Gastroesophageal sphincter (tissue), 4 donors: Measurements from ENCODE around the gene MACROD1. TPM values are rescaled to one million over a fixed set of nuclear protein-coding genes. Genes with fewer than 3 reads are reported as not detected.

Experiments used
- ATAC-seq: fragments of 150-250 bp; one replicate; pipeline ENCODE4 v1.9.1; 2016; ENCODE audit warnings: mild to moderate bottlenecking, moderate library complexity
- H3K27ac ChIP-seq, 4 donors: fragments of 200-600 bp; sonication (generic) in 3 of 4; 1 replicate in 3 of 4; 2 replicates in 1 of 4; pipeline ENCODE4 v1.5.1; 2016 to 2019
- H3K27me3 ChIP-seq: fragments of 200-600 bp; sonication (generic); one replicate; pipeline ENCODE4 v1.5.1; 2019
- H3K36me3 ChIP-seq, 2 donors: fragments of 200-600 bp; sonication (generic); one replicate each; pipeline ENCODE4 v1.5.1; 2019; ENCODE audit warnings: control low read depth in 1 of 2
- H3K4me1 ChIP-seq, 3 donors: fragments of 200-600 bp; sonication (generic); 1 replicate in 2 of 3; 2 replicates in 1 of 3; pipeline ENCODE4 v1.5.1; 2016 to 2019; ENCODE audit warnings: control low read depth in 2 of 3
- H3K4me3 ChIP-seq, 2 donors: fragments of 200-600 bp; sonication (generic); one replicate each; pipeline ENCODE4 v1.5.1; 2019; ENCODE audit warnings: mild to moderate bottlenecking in 1 of 2, moderate library complexity in 1 of 2
- H3K9me3 ChIP-seq, 3 donors: fragments of 200-600 bp; sonication (generic); one replicate each; pipeline ENCODE4 v1.5.1; 2017 to 2019; ENCODE audit warnings: control low read depth in 2 of 3
- CTCF ChIP-seq, 4 experiments: fragments of 200-600 bp in 2 of 4; fragments of 450-650 bp in 2 of 4; sonication (generic) in 1 of 4; IDR thresholded peaks; one replicate each; pipeline ENCODE4 v1.5.1; 2017 to 2019; ENCODE audit warnings: antibody characterized with exemption in 4 of 4, mild to moderate bottlenecking in 2 of 4, moderate library complexity in 2 of 4
- EP300 ChIP-seq: sonication (generic); formaldehyde crosslinking; IDR thresholded peaks from one replicate; pipeline ENCODE4 v1.6.1; 2017; ENCODE audit warnings: antibody characterized with exemption, mild to moderate bottlenecking
- POLR2A ChIP-seq, 2 donors: fragments of 450-650 bp; IDR thresholded peaks; one replicate each; pipeline ENCODE4 v1.6.1; 2017; ENCODE audit warnings: antibody characterized with exemption in 2 of 2, mild to moderate bottlenecking in 2 of 2, moderate library complexity in 1 of 2
- POLR2AphosphoS5 ChIP-seq: sonication (generic); formaldehyde crosslinking; IDR thresholded peaks from one replicate; pipeline ENCODE4 v1.6.1; 2017; ENCODE audit warnings: antibody characterized with exemption
- WGBS, 2 donors: methylation state at CpG; one replicate each; pipeline ENCODE4 v1.1.5; 2018; ENCODE audit warnings: low coverage in 1 of 2; 5-methylcytosine and 5-hydroxymethylcytosine counted together
- total RNA-seq, 4 donors: library from RNA; depleted of rRNA; stranded (reverse); fragments of >200 nt; gene quantifications; one replicate each; pipeline ENCODE4 v1.1.0, GENCODE V29; 2016

Gene MACROD1
- 10 to 100 TPM; 26.9 to 56.2 (median 30.4) TPM for total RNA-seq

GRCh38 chr11:64165842-64166635, at the start of gene MACROD1:
TSS of gene MACROD1 (minus strand) at chr11:64166113. CDS start at chr11:64165994, 119 bp downstream.
- Histone ChIP-seq H3K27ac (peak within 1 kb of the TSS in 3 of 4 donors; percentile 65 to 81 (median 78)), H3K27me3 (no peaks in the 10 kb centered on the region), H3K4me3 (peak within 1 kb of the TSS; percentile 64 to 89), H3K9me3 (no peaks in the 10 kb centered on the region), H3K36me3 (no peaks in the 10 kb centered on the region), H3K4me1 (peaks cover 0 to 27% (median 8%) of the 10 kb centered on the region in 3 donors)
- WGBS, 2 donors: 20% methylated on average over 1 of the region's 92 CpGs; no CpG with 5 or more reads in 1 of the 2 donors
- ATAC-seq: peak; percentile 97
- peak; percentile 16 to 40 for TF ChIP-seq POLR2A (IDR thresholded peaks at IDR 0.05)
- TF ChIP-seq EP300: no peak
- peak; percentile 33 for TF ChIP-seq POLR2AphosphoS5

- TF ChIP-seq CTCF (IDR thresholded peaks at IDR 0.05) (no peak), EP300 (no peak), POLR2AphosphoS5 (no peak), POLR2A (IDR thresholded peaks at IDR 0.05) (no peak)
- no peak for ATAC-seq
- Histone ChIP-seq H3K4me1 (peaks cover 0 to 21% (median 0%) of the 10 kb centered on the region in 3 donors), H3K27ac (no peak overlapping the region), H3K9me3 (no peaks in the 10 kb centered on the region), H3K4me3 (no peak overlapping the region), H3K27me3 (no peaks in the 10 kb centered on the region), H3K36me3 (peaks cover 0 to 29% of the 10 kb centered on the region in 2 donors)
- WGBS, 2 donors: 80 to 81% methylated on average over 1 to 6 of the region's 30 CpGs
These were observed 45.4 kb upstream of the MACROD1 start for GRCh38 chr11:64211181-64211872.

GRCh38 chr11:64210301-64211020, 44.5 kb upstream of the MACROD1 start:
- no peaks in the 10 kb centered on the region for H3K9me3 ChIP-seq
- H3K36me3 ChIP-seq: peaks cover 0 to 37% of the 10 kb centered on the region in 2 donors
- no peak overlapping the region for H3K27ac ChIP-seq
- no peak overlapping the region for H3K4me3 ChIP-seq
- peaks cover 0 to 30% (median 0%) of the 10 kb centered on the region in 3 donors for H3K4me1 ChIP-seq
- ATAC-seq: no peak
- 60% methylated on average over 2 of the region's 24 CpGs; no CpG with 5 or more reads in 1 of the 2 donors for WGBS, 2 donors
- no peaks in the 10 kb centered on the region for H3K27me3 ChIP-seq
- TF ChIP-seq POLR2A (IDR thresholded peaks at IDR 0.05): no peak
- no peak for TF ChIP-seq EP300

GRCh38 chr11:64209563-64209843, 43.6 kb upstream of the MACROD1 start:
- Histone ChIP-seq H3K36me3 (peaks cover 0 to 47% of the 10 kb centered on the region in 2 donors), H3K4me3 (no peak overlapping the region), H3K9me3 (no peaks in the 10 kb centered on the region), H3K27ac (no peak overlapping the region), H3K4me1 (peaks cover 0 to 39% (median 3%) of the 10 kb centered on the region in 3 donors), H3K27me3 (no peaks in the 10 kb centered on the region)
- TF ChIP-seq EP300 (no peak), CTCF (IDR thresholded peaks at IDR 0.05) (no peak), POLR2A (IDR thresholded peaks at IDR 0.05) (no peak), POLR2AphosphoS5 (no peak)
- 67 to 83% methylated on average over 6 to 7 of the region's 8 CpGs for WGBS, 2 donors
- ATAC-seq: no peak

GRCh38 chr11:64208796-64209562, 43.1 kb upstream of the MACROD1 start:
- peaks cover 0 to 52% of the 10 kb centered on the region in 2 donors for H3K36me3 ChIP-seq
- H3K4me1 ChIP-seq: peaks cover 0 to 44% (median 3%) of the 10 kb centered on the region in 3 donors
- H3K27ac ChIP-seq: peak overlapping the region in 2 of 4 donors; percentile 76 to 77
- H3K4me3 ChIP-seq: no peak overlapping the region
- 69 to 73% methylated on average over 3 to 12 of the region's 18 CpGs for WGBS, 2 donors
- no peaks in the 10 kb centered on the region for H3K9me3 ChIP-seq
- H3K27me3 ChIP-seq: no peaks in the 10 kb centered on the region
- TF ChIP-seq EP300 (no peak), POLR2A (IDR thresholded peaks at IDR 0.05) (no peak), POLR2AphosphoS5 (no peak), CTCF (IDR thresholded peaks at IDR 0.05) (no peak)
- no peak for ATAC-seq
